GM23338 (cell line): ENCODE data around the gene GYPC. TPM values are rescaled to one million over a fixed set of nuclear protein-coding genes. Genes with fewer than 3 reads are reported as not detected.

ENCODE experiments used
- ATAC-seq: fragments of 200-7000 bp; cut with Tn5 transposase; 3 replicates; pipeline ENCODE4 v1.9.1; 2020
- DNase-seq: peaks from one replicate; pipeline ENCODE4 v3.0.0-alpha.2; 2015; ENCODE audit warnings: low spot score
- H2AFZ ChIP-seq: fragments of 200-600 bp; sonication (generic); 2 replicates; pipeline ENCODE4 v1.8.0; 2016; ENCODE audit warnings: antibody characterized with exemption, mild to moderate bottlenecking, moderate library complexity
- H3F3A ChIP-seq: fragments of 200-600 bp; sonication (generic); replicated peaks from 2 replicates; pipeline ENCODE4 v1.8.0; 2017; ENCODE audit warnings: antibody characterized with exemption, mixed run types, low read depth
- H3K27ac ChIP-seq: fragments of 200-600 bp; sonication (generic); 2 replicates; pipeline ENCODE4 v1.6.1; 2016; ENCODE audit warnings: low read depth
- H3K27me3 ChIP-seq: fragments of 200-600 bp; sonication (generic); 2 replicates; pipeline ENCODE4 v1.8.0; 2016; ENCODE audit warnings: mild to moderate bottlenecking, mixed run types, moderate library complexity; ENCODE audit not compliant: insufficient read depth
- H3K36me3 ChIP-seq: fragments of 200-600 bp; sonication (generic); 2 replicates; pipeline ENCODE4 v1.8.0; 2016; ENCODE audit warnings: mild to moderate bottlenecking; ENCODE audit not compliant: insufficient read depth
- H3K4me1 ChIP-seq: fragments of 200-600 bp; sonication (generic); 2 replicates; pipeline ENCODE4 v1.8.0; 2016; ENCODE audit warnings: mild to moderate bottlenecking, moderate library complexity; ENCODE audit not compliant: insufficient read depth
- H3K4me2 ChIP-seq: fragments of 200-600 bp; sonication (generic); 2 replicates; pipeline ENCODE4 v1.7.1; 2017; ENCODE audit warnings: mixed run types
- H3K4me3 ChIP-seq: fragments of 200-600 bp; sonication (generic); 2 replicates; pipeline ENCODE4 v1.6.1; 2016; ENCODE audit warnings: mixed run types
- H3K79me2 ChIP-seq: fragments of 200-600 bp; sonication (generic); replicated peaks from 2 replicates; pipeline ENCODE4 v1.8.0; 2017; ENCODE audit warnings: mild to moderate bottlenecking; ENCODE audit not compliant: insufficient read depth
- H3K9me2 ChIP-seq: fragments of 200-600 bp; sonication (generic); 2 replicates; pipeline ENCODE4 v1.8.0; 2017; ENCODE audit not compliant: insufficient read depth
- H4K20me1 ChIP-seq: fragments of 200-600 bp; sonication (generic); replicated peaks from 2 replicates; pipeline ENCODE4 v1.8.0; 2017; ENCODE audit warnings: mild to moderate bottlenecking; ENCODE audit not compliant: insufficient read depth
- H3K27ac Mint-ChIP-seq: 2 replicates; pipeline ENCODE4 v1.8.0; 2020; ENCODE audit warnings: inconsistent platforms, mild to moderate bottlenecking, moderate library complexity, mixed read lengths
- H3K27me3 Mint-ChIP-seq: 3 replicates; pipeline ENCODE4 v1.8.0; 2022; ENCODE audit warnings: low read depth, mild to moderate bottlenecking, moderate library complexity, mixed read lengths, inconsistent platforms; ENCODE audit not compliant: insufficient read depth, poor library complexity
- H3K36me3 Mint-ChIP-seq: 3 replicates; pipeline ENCODE4 v1.8.0; 2021; ENCODE audit warnings: low read depth, mild to moderate bottlenecking, inconsistent platforms, moderate library complexity, mixed read lengths
- H3K4me1 Mint-ChIP-seq: 3 replicates; pipeline ENCODE4 v1.8.0; 2020; ENCODE audit warnings: mild to moderate bottlenecking, inconsistent platforms, mixed read lengths
- H3K4me3 Mint-ChIP-seq: 3 replicates; pipeline ENCODE4 v1.8.0; 2021; ENCODE audit warnings: moderate library complexity, mild to moderate bottlenecking, inconsistent platforms, mixed read lengths
- H3K9me3 Mint-ChIP-seq: 3 replicates; pipeline ENCODE4 v1.8.0; 2020; ENCODE audit warnings: moderate library complexity, mild to moderate bottlenecking, inconsistent platforms, mixed read lengths
- CTCF ChIP-seq, 2 experiments: fragments of 200-600 bp in 1 of 2; sonication (generic) in 1 of 2; conservative IDR thresholded peaks; 2 replicates each; pipeline versions ENCODE4 v1.5.1 to v1.6.1; 2016 to 2017; ENCODE audit warnings: antibody characterized with exemption in 2 of 2, low read depth in 2 of 2, mild to moderate bottlenecking in 2 of 2, moderate library complexity in 1 of 2
- ETS1 ChIP-seq: IDR thresholded peaks from 2 replicates; pipeline ENCODE4 v1.6.1; 2016; ENCODE audit warnings: antibody characterized with exemption
- EZH2phosphoT487 ChIP-seq: fragments of 200-600 bp; sonication (generic); IDR thresholded peaks from one replicate; pipeline ENCODE4 v1.8.1; 2018; ENCODE audit warnings: antibody characterized with exemption; ENCODE audit not compliant: unreplicated experiment
- JUNB ChIP-seq: IDR thresholded peaks from one replicate; pipeline ENCODE4 v1.6.1; 2016; ENCODE audit warnings: antibody characterized with exemption; ENCODE audit not compliant: unreplicated experiment
- NANOG ChIP-seq: IDR thresholded peaks from 2 replicates; pipeline ENCODE4 v1.6.1; 2016; ENCODE audit warnings: antibody characterized with exemption, borderline replicate concordance
- POLR2AphosphoS5 ChIP-seq: IDR thresholded peaks from 2 replicates; pipeline ENCODE4 v1.6.1; 2016; ENCODE audit warnings: antibody characterized with exemption, low read depth
- REST ChIP-seq: IDR thresholded peaks from one replicate; pipeline ENCODE4 v1.6.1; 2018; ENCODE audit warnings: antibody characterized with exemption; ENCODE audit not compliant: unreplicated experiment
- STAT1 ChIP-seq: IDR thresholded peaks from one replicate; pipeline ENCODE4 v1.6.1; 2016; ENCODE audit warnings: antibody characterized with exemption; ENCODE audit not compliant: unreplicated experiment
- ZNF114 ChIP-seq: fragments of 250-450 bp; sonication (Bioruptor Pico); IDR thresholded peaks from 2 replicates; pipeline ENCODE4 v1.5.0; 2020; ENCODE audit warnings: mild to moderate bottlenecking, moderate library complexity
- ZNF331 ChIP-seq: fragments of 250-450 bp; sonication (Bioruptor Pico); IDR thresholded peaks from 2 replicates; pipeline ENCODE4 v1.5.0; 2020; ENCODE audit warnings: low read depth, mild to moderate bottlenecking, moderate library complexity
- polyA plus RNA-seq: library from polyadenylated mRNA; unstranded; fragments of >200 nt; fragmentation: Nextera tagmentation; extraction: Ambion mirVana; gene quantifications from 2 replicates; pipeline ENCODE4 v1.2.1, GENCODE V29; 2016
- total RNA-seq: library from RNA; depleted of rRNA; stranded (reverse); fragments of >200 nt; shearing (Covaris generic); gene quantifications from 2 replicates; pipeline ENCODE4 v1.2.3, GENCODE V29; 2014

Gene GYPC
- total and polyA plus RNA-seq, 2 experiments from 2014 or later, result 19.6 to 29.7 TPM

- DNase-seq (no peak), ATAC-seq (no peak)
- no peaks in the 10 kb centered on the region; the same call in 2 of the 3 replicates for H3K4me1 Mint-ChIP-seq
- H3K4me3 ChIP-seq, result no peak overlapping the region
- no peaks in the 10 kb centered on the region for H3K36me3 ChIP-seq
- no peaks in the 10 kb centered on the region for H3F3A ChIP-seq
- no peaks in the 10 kb centered on the region for H4K20me1 ChIP-seq
- H3K27ac Mint-ChIP-seq, result no peak overlapping the region
- peaks cover 2% of the 10 kb centered on the region for H3K27me3 Mint-ChIP-seq
- no peaks in the 10 kb centered on the region for H3K9me2 ChIP-seq
- no peaks in the 10 kb centered on the region for H3K79me2 ChIP-seq
- no peak overlapping the region for H3K4me3 Mint-ChIP-seq
- H3K36me3 Mint-ChIP-seq, result no peaks in the 10 kb centered on the region; the same call in 2 of the 3 replicates
- no peak overlapping the region for H3K27ac ChIP-seq
- no peak overlapping the region for H2AFZ ChIP-seq
- no peaks in the 10 kb centered on the region for H3K4me1 ChIP-seq
- no peak overlapping the region for H3K4me2 ChIP-seq
- H3K9me3 Mint-ChIP-seq, result no peaks in the 10 kb centered on the region; the same call in 2 of the 3 replicates
- H3K27me3 ChIP-seq, result no peaks in the 10 kb centered on the region
- no peak for TF ChIP-seq JUNB
- no peak for TF ChIP-seq REST
- no peak for TF ChIP-seq ETS1
- TF ChIP-seq POLR2AphosphoS5, result no peak
- no peak for TF ChIP-seq CTCF (conservative IDR thresholded peaks at IDR 0.05; ENCODE audit: low read depth in 2 of 2)
- no peak for TF ChIP-seq EZH2phosphoT487
- TF ChIP-seq ZNF114 (CRISPR knock-in tag), result no peak
These were observed 75.4 kb downstream of the GYPC start for GRCh38 chr2:126731353-126731752.

- no peak overlapping the region for H3K4me2 ChIP-seq
- no peaks in the 10 kb centered on the region for H3K4me1 ChIP-seq
- no peaks in the 10 kb centered on the region for H3K79me2 ChIP-seq
- H3K27me3 ChIP-seq, result no peaks in the 10 kb centered on the region
- H2AFZ ChIP-seq, result no peak overlapping the region
- no peak overlapping the region for H3K4me3 Mint-ChIP-seq
- H3K27ac Mint-ChIP-seq, result no peak overlapping the region
- H3F3A ChIP-seq, result no peaks in the 10 kb centered on the region
- H3K9me3 Mint-ChIP-seq, result no peaks in the 10 kb centered on the region; the same call in 2 of the 3 replicates
- no peak overlapping the region for H3K4me3 ChIP-seq
- peaks cover 2% of the 10 kb centered on the region for H3K27me3 Mint-ChIP-seq
- DNase-seq, result no peak
- H3K4me1 Mint-ChIP-seq, result no peaks in the 10 kb centered on the region; the same call in 2 of the 3 replicates
- no peaks in the 10 kb centered on the region; the same call in 2 of the 3 replicates for H3K36me3 Mint-ChIP-seq
- no peaks in the 10 kb centered on the region for H3K9me2 ChIP-seq
- H4K20me1 ChIP-seq, result no peaks in the 10 kb centered on the region
- H3K36me3 ChIP-seq, result no peaks in the 10 kb centered on the region
- no peak for ATAC-seq
- no peak overlapping the region for H3K27ac ChIP-seq
- TF ChIP-seq NANOG (no peak), ZNF331 (no peak), EZH2phosphoT487 (no peak), ETS1 (no peak), REST (no peak), STAT1 (no peak), CTCF (conservative IDR thresholded peaks at IDR 0.05; ENCODE audit: low read depth in 2 of 2) (no peak)
These were observed 76.8 kb downstream of the GYPC start for GRCh38 chr2:126732682-126733245.
